Mesenchymal stem cell (in vitro differentiated cells and primary cell): Measurements from ENCODE around the gene PIP4K2A.
A peak's percentile ranks its signal among the peaks of the same experiment; 100 is the strongest.

Experiments used
- DNase-seq: peaks from one replicate; pipeline ENCODE4 v3.0.0-alpha.2; 2013
- H2AFZ ChIP-seq: one replicate; pipeline ENCODE4 v1.6.1; 2013; ENCODE audit warnings: low read depth, mild to moderate bottlenecking, control low read depth, inconsistent platforms, low read length, moderate library complexity
- H2AK5ac ChIP-seq: 2 replicates; pipeline ENCODE4 v1.6.1; 2013; ENCODE audit warnings: low read length, moderate library complexity, mild to moderate bottlenecking, inconsistent platforms; ENCODE audit not compliant: severe bottlenecking
- H2BK120ac ChIP-seq: one replicate; pipeline ENCODE4 v1.6.1; 2013; ENCODE audit warnings: low read depth, mild to moderate bottlenecking, inconsistent platforms, low read length, moderate library complexity
- H2BK12ac ChIP-seq, 2 experiments: one replicate each; pipeline ENCODE4 v1.6.1; 2013; ENCODE audit warnings: inconsistent platforms in 2 of 2, low read length in 2 of 2, mild to moderate bottlenecking in 2 of 2, moderate library complexity in 2 of 2, control low read depth in 1 of 2
- H2BK15ac ChIP-seq: one replicate; pipeline ENCODE4 v1.6.1; 2013; ENCODE audit warnings: mild to moderate bottlenecking, low read depth, inconsistent platforms; ENCODE audit not compliant: poor library complexity, severe bottlenecking
- H2BK5ac ChIP-seq: 2 replicates; pipeline ENCODE4 v1.6.1; 2013; ENCODE audit warnings: low read depth, mild to moderate bottlenecking, low read length, control low read depth, inconsistent platforms; ENCODE audit not compliant: poor library complexity, severe bottlenecking
- H3K14ac ChIP-seq, 2 experiments: one replicate each; pipeline ENCODE4 v1.6.1; 2013; ENCODE audit warnings: inconsistent platforms in 2 of 2, low read length in 2 of 2, control low read depth in 1 of 2, mild to moderate bottlenecking in 1 of 2, moderate library complexity in 1 of 2
- H3K18ac ChIP-seq, 2 experiments: one replicate each; pipeline ENCODE4 v1.6.1; 2013; ENCODE audit warnings: inconsistent platforms in 2 of 2, low read length in 2 of 2, control low read depth in 1 of 2, low read depth in 1 of 2, mild to moderate bottlenecking in 1 of 2
- H3K23ac ChIP-seq, 2 experiments: one replicate each; pipeline ENCODE4 v1.6.1; 2013; ENCODE audit warnings: inconsistent platforms in 2 of 2, low read length in 2 of 2, mild to moderate bottlenecking in 2 of 2, moderate library complexity in 2 of 2, control low read depth in 1 of 2
- H3K27ac ChIP-seq: 2 replicates; pipeline ENCODE4 v1.5.1; 2013; ENCODE audit warnings: mild to moderate bottlenecking, moderate library complexity, low read length, control low read depth, inconsistent platforms; ENCODE audit not compliant: poor library complexity, severe bottlenecking
- H3K27me3 ChIP-seq, 2 experiments: 2 replicates each; pipeline versions ENCODE4 v1.6.1 to v1.7.0; 2013; ENCODE audit warnings: low read length in 2 of 2, mild to moderate bottlenecking in 2 of 2, moderate library complexity in 2 of 2, control low read depth in 1 of 2, inconsistent platforms in 1 of 2; ENCODE audit not compliant: control insufficient read depth in 1 of 2, insufficient read depth in 1 of 2
- H3K36me3 ChIP-seq, 2 experiments: 2 replicates each; pipeline versions ENCODE4 v1.6.1 to v1.7.0; 2013; ENCODE audit warnings: low read length in 2 of 2, control low read depth in 1 of 2, inconsistent platforms in 1 of 2, low read depth in 1 of 2, mild to moderate bottlenecking in 1 of 2; ENCODE audit not compliant: insufficient read depth in 2 of 2, control insufficient read depth in 1 of 2
- H3K4ac ChIP-seq, 2 experiments: one replicate each; pipeline ENCODE4 v1.6.1; 2013; ENCODE audit warnings: inconsistent platforms in 2 of 2, low read length in 2 of 2, mild to moderate bottlenecking in 2 of 2, moderate library complexity in 2 of 2, control low read depth in 1 of 2, low read depth in 1 of 2
- H3K4me1 ChIP-seq: 2 replicates; pipeline ENCODE4 v1.6.1; 2013; ENCODE audit warnings: low read depth, low read length, control low read depth; ENCODE audit not compliant: control insufficient read depth, insufficient read depth
- H3K4me2 ChIP-seq: 2 replicates; pipeline ENCODE4 v1.6.1; 2013; ENCODE audit warnings: low read length, mild to moderate bottlenecking, inconsistent platforms; ENCODE audit not compliant: poor library complexity, severe bottlenecking
- H3K4me3 ChIP-seq, 2 experiments: 2 replicates each; pipeline versions ENCODE4 v1.5.1 to v1.7.0; 2013; ENCODE audit warnings: low read length in 2 of 2, mild to moderate bottlenecking in 2 of 2, control low read depth in 1 of 2, low read depth in 1 of 2; ENCODE audit not compliant: insufficient read depth in 1 of 2
- H3K79me1 ChIP-seq: replicated peaks from 2 replicates; pipeline ENCODE4 v1.6.1; 2013; ENCODE audit warnings: mild to moderate bottlenecking, control low read depth, low read length, inconsistent platforms; ENCODE audit not compliant: poor library complexity, severe bottlenecking
- H3K9ac ChIP-seq: 2 replicates; pipeline ENCODE4 v1.7.0; 2013; ENCODE audit warnings: mild to moderate bottlenecking, low read length, moderate library complexity
- H3K9me3 ChIP-seq: 2 replicates; pipeline ENCODE4 v1.7.0; 2013; ENCODE audit warnings: mild to moderate bottlenecking, low read length; ENCODE audit not compliant: control insufficient read depth
- H4K8ac ChIP-seq: one replicate; pipeline ENCODE4 v1.6.1; 2013; ENCODE audit warnings: inconsistent platforms, mild to moderate bottlenecking, low read length, moderate library complexity
- H4K91ac ChIP-seq: one replicate; pipeline ENCODE4 v1.6.1; 2013; ENCODE audit warnings: mild to moderate bottlenecking, low read length, inconsistent platforms
- WGBS: methylation state at CpG from one replicate; pipeline ENCODE4 v1.1.7; 2013; ENCODE audit warnings: mixed read lengths; 5-methylcytosine and 5-hydroxymethylcytosine counted together

PIP4K2A gene

GRCh38 chr10:22633528-22633927 lies 80.8 kb downstream of the PIP4K2A start:
- Histone ChIP-seq H4K8ac (no peak overlapping the region), H3K9ac (no peak overlapping the region), H3K4me2 (no peak overlapping the region), H3K9me3 (no peaks in the 10 kb centered on the region), H2AK5ac (no peak overlapping the region), H2AFZ (no peak overlapping the region), H3K23ac (no peak overlapping the region), H4K91ac (no peak overlapping the region), H3K18ac (no peak overlapping the region), H3K27me3 (no peaks in the 10 kb centered on the region), H3K27ac (no peak overlapping the region), H3K14ac (no peak overlapping the region), H2BK15ac (no peak overlapping the region), H3K4me1 (peaks cover 8% of the 10 kb centered on the region), H3K79me1 (peaks cover 18% of the 10 kb centered on the region), H3K4me3 (no peak overlapping the region), H3K4ac (no peak overlapping the region), H3K36me3 (no peaks in the 10 kb centered on the region), H2BK120ac (no peak overlapping the region), H2BK12ac (no peak overlapping the region), H2BK5ac (no peak overlapping the region)
- WGBS: 97% methylated on average over 11 of the region's 11 CpGs
- no peak for DNase-seq

GRCh38 chr10:22633106-22633505 lies 81.3 kb downstream of the PIP4K2A start:
- Histone ChIP-seq H3K18ac (no peak overlapping the region), H3K79me1 (peaks cover 18% of the 10 kb centered on the region)

GRCh38 chr10:22631646-22632278 lies 82.6 kb downstream of the PIP4K2A start:
- Histone ChIP-seq H3K23ac (no peak overlapping the region), H3K4ac (no peak overlapping the region), H2AFZ (no peak overlapping the region), H3K4me1 (peaks cover 5% of the 10 kb centered on the region), H2BK5ac (no peak overlapping the region), H2BK120ac (no peak overlapping the region), H3K18ac (no peak overlapping the region), H3K4me3 (no peak overlapping the region), H3K27ac (no peak overlapping the region), H3K79me1 (peaks cover 17% of the 10 kb centered on the region), H2AK5ac (no peak overlapping the region), H4K91ac (no peak overlapping the region), H3K36me3 (no peaks in the 10 kb centered on the region), H3K27me3 (no peaks in the 10 kb centered on the region), H3K4me2 (no peak overlapping the region), H3K14ac (no peak overlapping the region), H2BK12ac (no peak overlapping the region), H2BK15ac (no peak overlapping the region), H3K9me3 (no peaks in the 10 kb centered on the region), H3K9ac (no peak overlapping the region), H4K8ac (no peak overlapping the region)
- peak; percentile 84 for DNase-seq
- WGBS: 75% methylated on average over 8 of the region's 10 CpGs

More at GRCh38 chr10:22633106-22633505, 81.3 kb downstream of the PIP4K2A start:
- no peak overlapping the region for H3K9ac ChIP-seq
- H3K4me3 ChIP-seq: no peak overlapping the region
- no peak overlapping the region for H2AFZ ChIP-seq
- no peaks in the 10 kb centered on the region for H3K27me3 ChIP-seq
- peak overlapping the region in 1 of 2 experiments; percentile 55 for H2BK12ac ChIP-seq
- no peak overlapping the region for H4K91ac ChIP-seq
- peaks cover 8% of the 10 kb centered on the region for H3K4me1 ChIP-seq
- H2BK5ac ChIP-seq: no peak overlapping the region
- H3K4ac ChIP-seq: no peak overlapping the region
- no peak overlapping the region for H4K8ac ChIP-seq
- H3K9me3 ChIP-seq: no peaks in the 10 kb centered on the region
- no peak overlapping the region for H3K27ac ChIP-seq
- no peak overlapping the region for H3K14ac ChIP-seq
- no peak overlapping the region for H3K4me2 ChIP-seq
- DNase-seq: no peak
- no peak overlapping the region for H2BK15ac ChIP-seq
- 97% methylated on average over 3 of the region's 4 CpGs for WGBS
- H3K23ac ChIP-seq: no peak overlapping the region
- no peak overlapping the region for H2BK120ac ChIP-seq
- H2AK5ac ChIP-seq: peak overlapping the region; percentile 44
- no peaks in the 10 kb centered on the region for H3K36me3 ChIP-seq

GRCh38 chr10:22631185-22631584 lies 83.2 kb downstream of the PIP4K2A start:
- H3K4me2 ChIP-seq: no peak overlapping the region
- no peak overlapping the region for H3K18ac ChIP-seq
- WGBS: 100% methylated on average over 1 of the region's 3 CpGs
- no peak overlapping the region for H2BK5ac ChIP-seq
- H3K4ac ChIP-seq: peak overlapping the region in 1 of 2 experiments; percentile 44
- no peak overlapping the region for H3K23ac ChIP-seq
- H3K36me3 ChIP-seq: no peaks in the 10 kb centered on the region
- no peaks in the 10 kb centered on the region for H3K27me3 ChIP-seq
- H2AK5ac ChIP-seq: peak overlapping the region; percentile 58
- H4K91ac ChIP-seq: no peak overlapping the region
- peak overlapping the region; percentile 61 for H4K8ac ChIP-seq
- H2BK120ac ChIP-seq: no peak overlapping the region
- DNase-seq: no peak
- no peak overlapping the region for H3K4me3 ChIP-seq
- no peak overlapping the region for H3K27ac ChIP-seq
- no peak overlapping the region for H3K9ac ChIP-seq
- H2AFZ ChIP-seq: no peak overlapping the region
- H3K79me1 ChIP-seq: peaks cover 12% of the 10 kb centered on the region
- H3K14ac ChIP-seq: no peak overlapping the region
- peak overlapping the region in 1 of 2 experiments; percentile 90 for H2BK12ac ChIP-seq
- H3K9me3 ChIP-seq: no peaks in the 10 kb centered on the region
- H2BK15ac ChIP-seq: no peak overlapping the region
- H3K4me1 ChIP-seq: peaks cover 5% of the 10 kb centered on the region
